Keratinocyte (primary cell): ENCODE data around the gene DHH.

Experiments used
- CTCF ChIP-seq, 3 experiments: IDR thresholded peaks in 1 of 3; conservative IDR thresholded peaks in 1 of 3; optimal IDR thresholded peaks in 1 of 3; 2 replicates in 2 of 3; 3 replicates in 1 of 3; pipeline versions ENCODE3 to v1.5.1; 2011; ENCODE audit warnings: low read length in 3 of 3, mild to moderate bottlenecking in 3 of 3, moderate library complexity in 2 of 3, control low read depth in 1 of 3, inconsistent platforms in 1 of 3; ENCODE audit not compliant: insufficient read depth in 2 of 3; ENCODE audit errors: extremely low read depth in 1 of 3
- EZH2 ChIP-seq: IDR thresholded peaks from one replicate; pipeline ENCODE4 v1.6.1; 2012; ENCODE audit warnings: inconsistent platforms, mild to moderate bottlenecking, low read length, moderate library complexity

GRCh38 chr12:49084438-49084837 lies 10.2 kb downstream of the DHH start:
- TF ChIP-seq EZH2 (no peak), CTCF (optimal IDR thresholded peaks at IDR 0.05 in 1 of 3, IDR thresholded peaks at IDR 0.05 in 1 of 3, conservative IDR thresholded peaks at IDR 0.05 in 1 of 3; ENCODE audit: extremely low read depth in 1 of 3, insufficient read depth in 2 of 3, low read length in 3 of 3) (no peak)
